ENCODE data around the gene PCDH12.

The PCDH12 gene

GRCh38 chr5:141966275-141966962 is 8.4 kb upstream of the PCDH12 start:
- no peak for DNase-seq (ENCODE audit: low spot score)

DNA sequence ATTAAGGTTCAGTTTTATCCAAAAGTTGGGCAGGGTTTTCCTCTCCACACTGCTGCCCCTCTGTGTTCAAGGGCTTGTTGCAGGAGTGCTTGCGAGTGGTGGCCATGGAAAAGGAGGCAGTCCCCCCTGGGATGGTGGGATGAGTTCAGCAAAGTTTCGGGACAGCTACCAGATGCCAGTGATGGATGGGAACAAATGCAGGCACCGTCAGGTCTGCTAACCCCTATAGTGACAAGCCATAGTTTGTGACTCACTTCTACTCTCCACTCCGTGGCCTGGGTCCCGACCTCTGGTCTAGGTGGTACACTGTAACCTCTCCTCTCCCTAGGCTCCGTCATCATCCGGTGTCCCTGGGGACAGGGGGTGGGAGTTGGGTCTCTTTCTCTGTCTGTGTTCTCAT is 7.1 kb upstream of the PCDH12 start:
- DNase-seq (ENCODE audit: low spot score): no peak

DNA sequence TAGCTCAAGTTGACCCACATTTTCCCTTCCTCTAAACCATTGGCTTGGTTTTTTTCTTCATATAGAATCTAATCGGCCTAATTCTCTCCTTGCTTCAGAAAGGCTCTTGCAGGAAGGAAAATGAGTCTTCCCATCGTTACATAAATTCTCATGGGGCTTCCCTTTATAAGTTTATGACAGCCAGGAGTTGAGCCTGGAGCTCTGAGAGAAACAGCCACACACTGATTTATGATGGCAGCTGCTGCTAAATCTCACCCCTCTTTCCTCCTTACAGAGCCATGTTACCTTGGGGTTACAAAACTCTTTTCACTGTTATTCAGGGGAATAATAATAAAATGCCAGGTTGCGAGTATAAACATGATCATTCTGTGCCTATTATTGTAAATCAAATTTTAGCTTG is 5.7 kb upstream of the PCDH12 start:
- DNase-seq (ENCODE audit: low spot score): no peak

GRCh38 chr5:141961466-141961865 is 3.5 kb upstream of the PCDH12 start:
- no peak for DNase-seq (ENCODE audit: low spot score)

- peak; percentile 85 for DNase-seq (ENCODE audit: low spot score)
Observed at GRCh38 chr5:141960449-141961323, 2.7 kb upstream of the PCDH12 start.

GRCh38 chr5:141960018-141960417 is 2.0 kb upstream of the PCDH12 start:
- no peak for DNase-seq (ENCODE audit: low spot score)

DNA sequence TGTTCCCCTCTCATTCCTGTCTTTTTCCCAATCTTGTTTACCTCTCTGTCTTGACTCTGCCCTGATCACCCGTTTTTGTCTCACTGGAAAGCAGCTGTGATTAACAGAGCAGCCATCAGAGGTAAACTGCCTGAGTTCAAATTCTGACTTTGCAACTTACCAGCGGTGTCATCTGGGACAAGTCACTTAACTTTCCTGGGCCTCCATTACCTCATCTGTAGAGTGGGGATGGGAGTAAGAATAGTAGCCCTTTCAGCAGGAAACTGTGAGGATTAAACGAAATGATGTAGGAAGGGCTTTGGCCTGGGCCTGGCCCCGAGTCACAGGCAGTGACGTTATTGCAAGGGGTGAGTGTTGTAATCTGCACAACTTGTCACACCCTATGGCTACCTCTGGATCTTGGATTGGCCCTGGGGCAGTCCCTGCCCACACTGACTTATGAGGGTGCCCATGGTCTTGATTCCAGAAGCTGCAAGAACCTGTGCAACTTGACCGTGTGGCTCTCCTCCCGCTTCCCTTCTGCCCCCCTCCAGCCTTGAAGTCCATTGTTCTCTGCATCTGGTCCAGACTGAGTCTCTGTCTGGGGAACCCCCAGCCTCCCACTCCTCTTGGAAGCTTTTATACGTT is 657 bp upstream of the PCDH12 start:
- DNase-seq (ENCODE audit: low spot score): no peak

GRCh38 chr5:141957367-141957996 is 520 bp downstream of the PCDH12 start:
- DNase-seq (ENCODE audit: low spot score): no peak

DNA sequence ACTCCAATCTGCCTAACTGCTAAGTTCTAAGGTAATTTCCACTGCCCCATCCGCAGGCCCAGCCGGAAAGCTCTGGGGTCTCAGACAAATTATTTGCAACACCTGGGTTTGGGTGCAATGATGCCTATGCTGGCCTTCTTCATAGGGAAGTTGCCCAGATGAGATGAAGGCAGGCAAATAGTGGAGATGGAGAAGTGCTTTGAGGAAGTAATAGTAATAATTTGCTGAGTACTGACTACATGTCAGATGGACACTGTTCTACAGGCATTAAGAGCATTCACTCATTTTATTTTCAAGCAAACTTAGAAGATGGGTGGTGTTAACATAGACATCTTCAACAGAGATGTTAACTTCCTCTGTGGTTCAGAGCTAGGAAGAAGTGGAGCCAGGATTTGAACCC is 3.8 kb downstream of the PCDH12 start:
- DNase-seq (ENCODE audit: low spot score): no peak

GRCh38 chr5:141952020-141952419 is 6.0 kb downstream of the PCDH12 start:
- DNase-seq (ENCODE audit: low spot score): no peak

DNA sequence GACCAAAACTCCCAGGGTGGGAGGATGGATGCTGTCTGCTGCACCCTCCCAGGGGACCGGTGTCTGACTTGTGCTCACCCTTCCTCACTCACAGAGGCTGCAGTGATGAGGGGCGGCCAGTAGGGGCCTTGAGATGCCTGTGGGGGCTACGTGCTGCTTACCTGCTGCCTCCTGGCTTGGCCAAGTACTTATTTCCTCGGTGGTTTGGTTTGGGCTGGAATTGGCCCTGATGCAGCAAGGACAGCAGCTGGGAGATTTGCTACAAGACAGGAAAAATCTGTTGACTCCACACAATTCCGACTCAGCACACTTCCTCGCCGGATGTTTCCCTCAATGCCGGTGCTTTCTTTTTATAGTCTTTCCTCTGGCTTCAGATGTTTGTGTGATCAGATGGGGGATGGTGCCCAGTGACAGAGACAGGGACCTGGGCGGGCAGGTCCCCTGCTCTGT is 6.6 kb downstream of the PCDH12 start:
- no peak for DNase-seq (ENCODE audit: low spot score)

- DNase-seq (ENCODE audit: low spot score): no peak
Observed at GRCh38 chr5:141950207-141951005, 7.6 kb downstream of the PCDH12 start.

- no peak for DNase-seq (ENCODE audit: low spot score)
Observed at GRCh38 chr5:141949511-141949910, 8.5 kb downstream of the PCDH12 start.

- no peak for DNase-seq (ENCODE audit: low spot score)
Observed at GRCh38 chr5:141948812-141949211, 9.2 kb downstream of the PCDH12 start.

DNA sequence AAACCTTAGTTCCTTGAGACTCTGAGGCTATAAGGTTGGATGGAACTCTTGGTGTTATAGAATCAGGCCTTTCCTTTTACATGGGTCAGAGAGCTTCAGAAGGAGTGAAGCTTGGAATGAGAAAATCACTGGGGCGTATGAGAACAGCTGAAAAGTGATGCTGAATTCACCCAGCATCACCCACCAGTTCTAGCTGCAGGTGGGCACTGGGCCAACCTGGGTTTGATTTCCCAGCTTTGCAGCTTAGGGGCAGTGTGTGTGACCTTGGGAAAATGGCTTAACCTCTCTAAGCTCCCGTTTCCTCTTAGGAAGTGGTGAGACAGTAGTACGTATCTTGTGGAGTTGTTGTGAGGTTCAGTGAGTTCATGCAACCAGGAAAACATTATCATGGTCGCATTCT is 10.7 kb downstream of the PCDH12 start:
- DNase-seq (ENCODE audit: low spot score): no peak

DNA sequence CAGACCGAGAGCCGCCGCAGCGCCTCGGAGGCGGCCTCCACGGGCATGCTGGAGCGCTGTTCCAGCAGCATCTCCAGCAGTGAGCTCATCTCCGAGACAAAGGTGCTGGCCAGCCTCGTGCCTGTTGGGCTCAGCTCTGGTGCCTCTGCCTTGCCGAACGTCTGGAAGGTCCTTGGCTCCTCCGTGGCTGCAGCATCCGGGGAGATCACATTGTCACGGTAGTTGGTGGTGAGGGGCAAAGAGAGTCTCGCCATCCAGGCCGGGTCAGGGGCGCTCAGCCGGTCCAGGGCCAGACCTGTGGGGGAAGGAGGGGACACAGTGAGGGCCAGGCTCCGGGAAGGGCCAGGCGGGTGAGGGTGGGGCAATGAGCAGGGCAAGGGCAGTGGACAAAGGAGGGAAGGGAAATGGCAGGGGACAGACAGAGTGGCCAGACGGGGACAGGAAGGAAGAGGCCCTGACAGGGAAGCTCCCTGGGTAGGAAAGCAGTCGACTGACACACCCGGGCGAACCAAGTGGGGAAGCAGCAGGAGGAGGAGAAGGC is 12.4 kb downstream of the PCDH12 start:
- DNase-seq (ENCODE audit: low spot score): peak; percentile 29

DNA sequence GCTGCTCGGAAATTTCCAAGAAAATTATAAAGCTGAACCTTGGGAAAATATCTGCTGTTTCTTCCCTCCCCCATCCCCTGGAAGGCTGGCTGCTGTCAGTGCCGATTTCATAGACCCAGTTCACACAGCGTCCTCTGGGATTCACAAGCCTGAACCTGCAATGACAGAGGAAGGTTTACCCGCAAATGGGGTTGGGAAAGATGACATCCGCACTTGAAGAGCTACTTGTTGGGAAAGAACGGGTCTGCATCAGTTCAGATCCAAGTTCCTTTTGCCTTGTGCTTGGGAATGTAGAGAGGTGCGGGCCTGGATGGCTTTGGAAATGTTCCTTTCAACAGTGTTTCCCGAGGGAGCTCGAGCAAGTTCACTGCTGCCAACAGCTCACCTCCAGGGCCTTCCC is 13.9 kb downstream of the PCDH12 start:
- DNase-seq (ENCODE audit: low spot score): no peak

DNA sequence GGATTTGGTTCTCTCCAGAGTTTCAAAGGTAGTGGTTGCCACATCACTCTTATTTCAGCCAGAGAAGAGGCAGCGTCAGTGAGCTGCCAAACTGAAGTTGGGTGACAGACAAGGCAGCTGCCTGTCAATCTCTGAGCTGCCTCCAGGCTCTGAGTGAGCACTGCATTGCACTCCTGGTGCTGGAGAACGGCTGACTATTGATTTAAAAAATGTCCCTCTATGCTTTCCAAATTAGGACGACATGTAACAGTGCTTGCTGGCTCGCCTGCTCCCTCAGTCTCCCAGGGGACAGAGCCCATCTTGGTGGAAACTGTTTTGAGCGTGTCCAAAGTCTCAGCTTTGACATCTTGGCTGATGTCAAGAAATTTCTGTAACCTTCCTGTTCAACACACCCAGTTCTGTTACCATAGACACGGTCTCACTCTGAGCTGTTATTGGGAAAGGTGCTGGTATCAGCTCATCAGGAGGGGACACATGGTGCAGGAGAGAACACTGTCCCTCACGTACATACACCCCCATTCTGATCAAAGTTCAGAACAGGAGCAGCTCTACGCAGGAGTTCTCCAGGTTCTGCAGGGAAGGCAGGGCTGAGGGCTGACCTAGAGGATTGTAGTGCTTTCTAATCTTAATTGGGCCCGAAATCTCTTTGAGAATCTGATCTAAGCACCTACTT is 15.7 kb downstream of the PCDH12 start:
- no peak for DNase-seq (ENCODE audit: low spot score)

- no peak for DNase-seq (ENCODE audit: low spot score)
Observed at GRCh38 chr5:141941779-141942178, 16.2 kb downstream of the PCDH12 start.

- DNase-seq (ENCODE audit: low spot score): peak; percentile 42
Observed at GRCh38 chr5:141941307-141941706, 16.7 kb downstream of the PCDH12 start.
